Measurements from ENCODE around the gene PCDHGA4. TPM values are rescaled to one million over a fixed set of nuclear protein-coding genes. Genes with fewer than 3 reads are reported as not detected.

The PCDHGA4 gene
- 1.3 and 6.1 TPM in 2 replicates for total RNA-seq

DNA sequence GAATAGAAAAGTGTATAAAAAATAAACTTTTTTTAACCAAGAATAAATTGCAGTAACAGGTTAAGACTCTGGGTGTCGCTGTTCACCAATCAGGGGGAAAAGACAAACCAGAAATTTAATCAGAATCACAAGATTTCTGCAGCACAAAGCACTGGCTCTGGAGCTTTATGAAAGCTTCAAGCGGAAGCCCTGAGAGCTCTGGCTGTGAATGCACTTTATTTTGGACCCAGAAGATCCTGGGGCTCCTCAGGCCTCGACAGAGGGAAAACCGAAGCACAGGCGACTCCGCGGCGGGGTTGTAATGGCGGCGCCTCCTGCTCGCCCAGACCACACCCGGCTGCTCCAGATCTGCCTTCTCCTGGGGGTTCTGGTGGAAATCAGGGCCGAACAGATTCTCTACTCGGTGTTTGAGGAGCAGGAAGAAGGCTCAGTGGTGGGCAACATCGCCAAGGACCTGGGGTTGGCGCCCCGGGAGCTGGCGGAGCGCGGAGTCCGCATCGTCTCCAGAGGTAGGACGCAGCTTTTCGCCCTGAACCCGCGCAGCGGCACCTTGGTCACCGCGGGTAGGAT is at the start of gene PCDHGA4:
TSS of gene PCDHGA4 (plus strand) at position 122 of the 570 bp plus-strand sequence. CDS start at position 209, 87 bp downstream.

DNA sequence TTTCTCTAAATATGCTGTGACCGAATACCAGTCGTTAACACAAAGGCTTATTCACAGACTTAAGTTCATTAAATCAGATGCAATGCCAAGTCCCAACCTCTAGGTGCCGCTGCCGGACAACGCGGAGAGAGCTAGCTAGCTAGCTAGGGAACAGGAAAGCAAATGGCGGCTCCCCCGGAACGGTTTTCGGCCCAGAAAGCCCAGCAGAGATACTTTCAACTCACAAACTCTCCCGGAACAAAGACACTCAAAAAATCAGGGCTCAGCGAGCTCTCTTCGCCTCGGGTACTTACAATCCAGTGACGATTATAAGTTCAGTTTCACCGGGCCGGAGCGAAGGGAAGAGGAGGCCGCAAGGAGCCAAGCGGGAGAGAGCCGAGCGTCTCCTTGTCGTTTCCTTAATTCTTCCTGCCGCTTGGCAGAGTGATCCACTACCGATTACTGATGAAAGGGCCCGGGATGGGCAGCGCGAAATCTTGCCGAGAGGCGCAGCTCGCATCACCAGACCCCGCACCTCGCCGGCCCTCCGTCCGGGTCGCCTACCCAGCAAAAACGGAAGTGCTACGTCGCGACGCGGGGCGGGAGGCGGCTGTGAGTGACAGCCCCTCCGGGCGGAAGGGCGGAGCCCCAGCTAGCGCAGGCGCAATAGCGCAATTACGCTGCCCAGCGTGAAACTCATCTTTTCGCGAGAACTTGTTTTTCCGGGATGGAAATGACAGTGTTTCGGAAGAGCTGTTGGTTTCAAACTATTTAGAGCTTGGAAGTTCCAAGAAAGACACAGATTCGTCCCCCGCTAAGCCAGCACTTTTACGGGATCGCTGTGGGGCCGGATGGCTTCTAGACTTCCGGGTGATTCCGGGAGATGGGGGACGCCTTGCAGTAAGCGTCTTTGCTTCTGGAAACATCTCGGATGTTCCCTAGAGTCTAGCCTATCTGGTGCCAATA is 34.3 kb upstream of the PCDHGA4 start, which contains the start of gene TAF7:
TSS of gene TAF7 (minus strand) at position 560 of the 945 bp plus-strand sequence. CDS start 740 bp downstream, outside the sequence.

DNA sequence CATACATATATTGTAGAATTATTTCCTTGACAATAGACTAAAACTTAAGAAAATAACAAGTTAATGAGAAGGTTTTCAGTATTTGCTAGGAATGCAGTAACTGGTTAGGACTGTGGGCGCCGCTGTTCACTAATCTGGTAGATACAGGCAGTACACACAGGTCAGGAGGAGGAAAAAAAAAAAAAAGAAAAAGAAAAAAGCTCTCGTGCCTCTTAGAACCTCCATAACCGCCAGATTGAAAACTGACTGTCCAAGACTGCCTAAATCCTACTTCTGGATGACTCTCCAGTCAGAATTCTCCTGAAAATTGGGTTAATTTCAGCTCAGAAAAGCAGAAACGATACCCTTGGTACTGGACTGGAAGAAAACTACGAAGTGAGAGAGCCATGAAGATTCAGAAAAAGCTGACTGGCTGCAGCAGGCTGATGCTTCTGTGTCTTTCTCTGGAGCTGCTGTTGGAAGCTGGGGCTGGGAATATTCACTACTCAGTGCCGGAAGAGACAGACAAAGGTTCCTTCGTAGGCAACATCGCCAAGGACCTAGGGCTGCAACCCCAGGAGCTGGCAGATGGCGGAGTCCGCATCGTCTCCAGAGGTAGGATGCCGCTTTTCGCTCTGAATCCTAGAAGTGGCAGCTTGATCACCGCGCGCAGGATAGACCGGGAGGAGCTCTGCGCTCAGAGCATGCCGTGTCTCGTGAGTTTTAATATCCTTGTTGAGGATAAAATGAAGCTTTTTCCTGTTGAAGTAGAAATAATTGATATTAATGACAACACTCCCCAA is 24.3 kb upstream of the PCDHGA4 start, which contains the start of gene PCDHGA1:
TSS of gene PCDHGA1 (plus strand) at position 216 of the 782 bp plus-strand sequence.

DNA sequence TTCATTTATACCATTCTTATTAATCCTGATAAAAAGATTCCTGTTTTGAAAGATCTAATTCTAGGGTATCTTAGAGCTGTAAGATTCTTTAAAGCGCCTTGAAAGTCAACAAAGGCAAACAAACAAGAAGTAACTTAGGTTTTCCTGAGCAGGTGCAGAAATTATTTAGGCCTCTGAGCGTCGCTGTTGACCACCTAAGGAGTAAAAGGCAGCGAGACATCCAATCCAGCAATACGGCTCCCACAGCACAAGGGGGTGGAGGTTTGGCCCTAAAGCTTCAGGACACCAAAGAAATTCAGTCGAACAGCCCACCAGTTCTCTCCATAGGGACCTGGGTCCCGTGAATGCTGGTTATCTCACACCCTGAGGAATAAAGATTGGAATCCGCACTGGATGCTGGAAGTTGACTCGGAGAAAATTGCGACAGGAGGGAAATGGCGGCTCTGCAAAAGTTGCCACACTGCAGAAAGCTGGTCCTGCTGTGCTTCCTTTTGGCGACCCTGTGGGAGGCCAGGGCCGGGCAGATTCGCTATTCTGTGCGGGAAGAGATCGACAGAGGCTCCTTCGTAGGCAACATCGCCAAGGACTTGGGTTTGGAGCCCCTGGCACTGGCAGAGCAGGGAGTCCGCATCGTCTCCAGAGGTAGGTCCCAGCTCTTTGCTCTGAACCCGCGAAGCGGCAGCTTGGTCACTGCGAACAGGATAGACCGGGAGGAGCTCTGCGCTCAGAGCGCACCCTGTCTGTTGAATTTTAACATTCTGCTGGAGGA is 16.1 kb upstream of the PCDHGA4 start, which contains the start of gene PCDHGA2:
TSS of gene PCDHGA2 (plus strand) at position 223 of the 769 bp plus-strand sequence.

DNA sequence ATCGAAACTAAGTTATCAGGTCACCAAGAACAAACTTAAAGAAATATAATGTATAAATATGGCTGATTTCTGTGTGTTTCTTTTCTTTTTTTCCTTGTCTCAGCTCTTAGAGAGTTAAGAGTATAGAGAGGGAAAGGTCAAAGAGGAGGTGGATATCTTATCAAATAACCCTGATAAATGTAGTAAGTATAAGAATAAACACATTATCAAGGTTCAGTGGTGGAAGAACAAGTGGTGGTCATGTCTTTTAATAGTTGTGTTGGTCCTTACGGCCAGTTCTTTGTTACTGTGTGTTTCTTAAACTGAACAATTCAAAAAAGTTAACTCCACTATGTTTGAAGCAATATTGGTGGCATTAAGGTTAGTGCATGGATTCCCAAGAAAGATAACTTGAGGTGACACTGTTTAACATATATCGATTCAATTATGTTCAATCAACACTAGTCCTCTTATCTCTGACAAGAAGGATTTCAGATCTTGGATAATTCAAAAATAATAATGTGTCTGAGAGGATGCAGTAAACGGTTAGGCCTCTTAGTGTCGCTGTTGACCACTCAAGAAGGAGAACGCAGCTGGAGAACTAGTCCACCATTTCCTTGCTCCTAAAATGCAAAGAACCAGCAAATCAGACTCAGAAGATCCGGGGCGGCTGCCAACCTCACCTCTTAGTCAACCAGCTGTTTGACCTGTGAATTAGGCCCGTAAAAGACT is 11.4 kb upstream of the PCDHGA4 start, which contains the start of gene PCDHGA3:
TSS of gene PCDHGA3 (plus strand) at position 588 of the 711 bp plus-strand sequence. CDS start 205 bp downstream, outside the sequence.

DNA sequence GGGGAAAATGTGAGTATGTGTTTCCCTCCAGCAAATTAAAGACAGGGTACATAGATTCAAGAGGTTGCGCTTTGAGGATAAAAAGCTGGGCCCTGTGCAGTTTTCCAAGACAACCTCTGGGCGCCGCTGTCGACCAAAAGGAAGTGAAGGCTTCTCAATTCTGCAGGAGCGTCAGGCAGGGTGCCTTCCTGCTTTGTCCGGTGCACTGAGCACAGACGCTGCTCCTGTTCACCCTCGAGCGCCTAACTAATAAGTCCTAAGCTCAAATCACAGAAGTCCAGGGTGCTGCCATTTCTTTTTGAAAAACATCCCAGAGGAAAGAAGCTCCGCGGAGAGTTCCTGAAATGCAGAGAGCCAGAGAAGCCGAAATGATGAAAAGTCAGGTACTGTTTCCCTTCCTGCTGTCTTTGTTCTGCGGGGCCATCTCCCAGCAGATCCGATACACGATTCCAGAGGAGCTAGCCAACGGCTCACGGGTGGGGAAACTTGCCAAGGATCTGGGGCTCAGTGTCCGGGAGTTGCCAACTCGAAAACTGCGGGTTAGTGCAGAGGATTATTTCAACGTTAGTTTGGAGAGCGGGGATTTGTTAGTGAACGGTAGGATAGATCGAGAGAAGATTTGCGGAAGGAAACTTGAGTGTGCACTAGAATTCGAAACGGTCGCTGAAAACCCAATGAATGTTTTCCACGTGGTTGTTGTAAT is 4.8 kb upstream of the PCDHGA4 start, which contains the start of gene PCDHGB1:
TSS of gene PCDHGB1 (plus strand) at position 183 of the 703 bp plus-strand sequence. CDS start at position 345, 162 bp downstream.

DNA sequence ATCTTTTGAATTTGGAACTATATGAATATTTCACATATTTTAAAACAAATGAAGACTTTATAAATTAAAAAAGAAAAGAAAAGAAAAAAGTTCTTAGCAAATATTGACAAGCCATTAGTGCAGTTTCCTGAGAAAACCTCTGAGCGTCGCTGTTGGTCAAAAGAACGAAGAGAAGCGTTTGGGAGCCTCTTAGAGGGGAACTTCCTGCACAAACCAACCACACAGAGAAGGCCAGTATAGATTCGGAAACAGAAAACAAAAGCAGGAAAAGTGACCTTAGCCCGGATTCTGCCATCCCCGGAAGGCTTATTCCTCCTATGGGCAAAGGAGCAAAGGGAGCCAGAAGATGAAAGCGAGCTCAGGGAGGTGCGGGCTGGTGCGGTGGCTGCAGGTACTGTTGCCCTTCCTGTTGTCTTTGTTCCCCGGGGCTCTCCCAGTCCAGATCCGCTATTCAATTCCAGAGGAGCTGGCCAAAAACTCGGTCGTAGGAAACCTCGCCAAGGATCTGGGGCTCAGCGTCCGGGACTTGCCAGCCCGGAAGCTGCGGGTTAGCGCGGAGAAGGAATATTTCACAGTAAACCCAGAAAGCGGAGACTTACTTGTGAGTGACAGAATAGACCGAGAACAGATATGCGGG is 5.1 kb downstream of the PCDHGA4 start, which contains the start of gene PCDHGB2:
TSS of gene PCDHGB2 (plus strand) at position 205 of the 637 bp plus-strand sequence. CDS start at position 347, 142 bp downstream.

DNA sequence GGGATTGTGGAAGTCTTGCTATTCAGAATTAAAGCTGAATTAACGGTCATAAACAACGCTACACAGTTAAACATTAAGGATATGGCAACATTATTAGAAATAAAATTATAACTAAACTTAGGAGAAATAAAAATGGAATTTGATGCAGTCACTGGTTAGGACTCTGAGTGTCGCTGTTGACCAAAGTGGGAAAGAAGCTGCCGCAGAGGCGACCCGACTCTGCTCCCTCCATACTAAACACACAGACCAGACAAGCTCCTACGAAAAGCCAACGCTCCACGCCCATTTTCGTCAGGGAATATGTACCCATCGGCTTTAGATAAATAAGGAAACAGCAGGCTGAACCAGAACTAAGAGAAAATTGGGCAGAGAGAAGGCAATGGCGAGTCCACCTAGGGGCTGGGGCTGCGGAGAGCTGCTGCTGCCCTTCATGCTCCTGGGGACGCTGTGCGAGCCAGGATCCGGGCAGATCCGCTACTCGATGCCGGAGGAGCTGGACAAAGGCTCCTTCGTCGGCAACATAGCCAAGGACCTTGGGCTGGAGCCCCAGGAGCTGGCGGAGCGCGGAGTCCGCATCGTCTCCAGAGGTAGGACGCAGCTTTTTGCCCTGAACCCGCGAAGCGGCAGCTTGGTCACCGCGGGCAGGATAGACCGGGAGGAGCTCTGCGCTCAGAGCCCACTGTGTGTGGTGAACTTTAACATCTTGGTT is 9.3 kb downstream of the PCDHGA4 start, which contains the start of gene PCDHGA5:
TSS of gene PCDHGA5 (plus strand) at position 211 of the 709 bp plus-strand sequence. CDS start at position 380, 169 bp downstream.

DNA sequence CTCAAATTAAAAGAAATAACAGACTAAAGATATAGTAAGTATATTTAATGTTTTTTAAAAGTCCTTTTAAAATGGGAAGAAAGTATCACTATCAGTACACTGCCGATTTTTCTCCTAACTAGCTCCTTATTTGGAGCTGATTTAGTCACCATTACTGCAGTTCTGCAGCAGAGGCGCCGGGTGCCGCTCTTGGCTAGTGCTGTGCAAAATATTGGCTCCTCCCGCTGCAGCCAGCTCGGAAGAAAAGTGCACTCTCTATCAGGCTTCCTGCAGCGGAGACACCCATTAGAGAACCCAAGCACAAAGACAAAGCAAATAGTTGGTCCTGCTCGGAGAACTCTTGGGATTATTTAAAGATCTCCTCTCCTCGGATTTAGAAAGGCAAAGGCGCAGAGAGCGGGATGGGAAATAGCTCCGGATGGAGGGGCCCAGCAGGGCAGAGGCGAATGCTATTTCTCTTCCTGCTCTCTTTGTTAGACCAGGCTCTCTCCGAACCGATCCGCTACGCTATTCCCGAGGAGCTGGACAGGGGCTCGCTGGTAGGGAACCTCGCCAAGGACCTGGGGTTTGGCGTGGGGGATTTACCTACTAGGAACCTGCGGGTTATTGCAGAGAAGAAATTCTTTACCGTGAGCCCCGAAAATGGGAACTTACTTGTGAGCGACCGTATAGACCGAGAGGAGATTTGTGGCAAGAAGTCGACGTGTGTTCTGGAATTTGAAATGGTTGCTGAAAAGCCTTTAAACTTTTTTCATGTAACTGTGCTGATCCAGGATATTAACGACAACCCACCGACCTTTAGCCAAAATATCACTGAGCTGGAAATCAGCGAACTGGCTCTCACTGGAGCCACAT is 15.4 kb downstream of the PCDHGA4 start, which contains the start of gene PCDHGB3:
TSS of gene PCDHGB3 (plus strand) at position 249 of the 855 bp plus-strand sequence. CDS start at position 402, 153 bp downstream.

DNA sequence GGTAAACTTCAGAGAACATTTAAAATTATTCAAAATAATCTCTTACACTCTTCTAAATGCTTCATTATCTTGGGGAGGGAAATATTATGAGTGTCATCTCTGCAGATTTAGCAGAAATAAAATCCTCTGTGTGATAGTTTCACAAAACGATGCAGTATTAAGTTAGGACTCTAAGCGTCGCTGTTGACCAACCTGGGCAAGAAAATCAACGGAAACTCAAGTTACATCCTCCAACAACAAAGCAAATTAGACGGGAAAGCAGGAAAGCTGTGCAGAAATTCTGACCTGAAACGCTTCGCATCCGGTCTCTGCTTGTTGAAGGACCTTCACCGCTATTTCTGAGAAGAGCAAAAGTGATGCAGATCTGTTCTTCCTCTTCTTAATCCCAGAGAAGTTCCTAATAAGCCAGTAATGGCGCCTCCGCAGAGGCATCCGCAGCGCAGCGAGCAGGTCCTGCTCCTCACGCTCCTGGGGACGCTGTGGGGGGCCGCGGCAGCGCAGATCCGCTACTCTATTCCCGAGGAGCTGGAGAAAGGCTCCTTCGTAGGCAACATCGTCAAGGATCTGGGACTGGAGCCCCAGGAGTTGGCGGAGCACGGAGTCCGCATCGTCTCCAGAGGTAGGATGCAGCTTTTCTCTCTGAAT is 19.0 kb downstream of the PCDHGA4 start, which contains the start of gene PCDHGA6:
TSS of gene PCDHGA6 (plus strand) at position 219 of the 645 bp plus-strand sequence. CDS start at position 412, 193 bp downstream.

DNA sequence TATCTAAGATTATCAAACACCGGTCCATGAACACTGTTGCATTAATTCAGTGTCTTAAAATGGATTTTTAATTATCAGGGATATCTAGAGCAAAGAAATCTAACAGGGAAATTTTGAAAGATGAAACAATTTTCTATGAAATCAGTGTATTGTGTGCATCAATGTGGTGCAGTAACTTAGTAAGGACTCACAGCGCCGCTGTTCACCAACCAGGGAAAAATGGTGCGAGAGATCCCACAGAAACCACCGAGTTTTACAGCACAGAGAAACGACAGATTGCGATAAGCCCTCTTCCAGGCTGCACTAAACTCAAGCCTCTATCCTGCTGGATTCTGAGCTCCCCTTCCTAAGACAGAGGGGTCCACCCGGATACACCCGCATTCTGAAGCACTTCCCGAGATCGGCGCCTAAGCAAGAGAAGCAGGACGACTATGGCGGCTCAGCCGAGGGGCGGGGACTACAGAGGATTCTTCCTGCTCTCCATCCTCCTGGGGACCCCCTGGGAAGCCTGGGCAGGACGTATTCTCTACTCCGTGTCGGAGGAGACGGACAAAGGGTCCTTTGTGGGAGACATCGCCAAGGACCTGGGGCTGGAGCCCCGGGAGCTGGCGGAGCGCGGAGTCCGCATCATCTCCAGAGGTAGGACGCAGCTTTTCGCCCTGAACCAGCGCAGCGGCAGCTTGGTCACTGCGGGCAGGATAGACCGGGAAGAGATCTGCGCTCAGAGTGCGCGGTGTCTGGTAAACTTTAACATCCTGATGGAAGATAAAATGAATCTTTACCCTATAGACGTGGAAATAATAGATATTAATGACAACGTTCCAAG is 27.9 kb downstream of the PCDHGA4 start, which contains the start of gene PCDHGA7:
TSS of gene PCDHGA7 (plus strand) at position 274 of the 826 bp plus-strand sequence. CDS start at position 432, 158 bp downstream.

DNA sequence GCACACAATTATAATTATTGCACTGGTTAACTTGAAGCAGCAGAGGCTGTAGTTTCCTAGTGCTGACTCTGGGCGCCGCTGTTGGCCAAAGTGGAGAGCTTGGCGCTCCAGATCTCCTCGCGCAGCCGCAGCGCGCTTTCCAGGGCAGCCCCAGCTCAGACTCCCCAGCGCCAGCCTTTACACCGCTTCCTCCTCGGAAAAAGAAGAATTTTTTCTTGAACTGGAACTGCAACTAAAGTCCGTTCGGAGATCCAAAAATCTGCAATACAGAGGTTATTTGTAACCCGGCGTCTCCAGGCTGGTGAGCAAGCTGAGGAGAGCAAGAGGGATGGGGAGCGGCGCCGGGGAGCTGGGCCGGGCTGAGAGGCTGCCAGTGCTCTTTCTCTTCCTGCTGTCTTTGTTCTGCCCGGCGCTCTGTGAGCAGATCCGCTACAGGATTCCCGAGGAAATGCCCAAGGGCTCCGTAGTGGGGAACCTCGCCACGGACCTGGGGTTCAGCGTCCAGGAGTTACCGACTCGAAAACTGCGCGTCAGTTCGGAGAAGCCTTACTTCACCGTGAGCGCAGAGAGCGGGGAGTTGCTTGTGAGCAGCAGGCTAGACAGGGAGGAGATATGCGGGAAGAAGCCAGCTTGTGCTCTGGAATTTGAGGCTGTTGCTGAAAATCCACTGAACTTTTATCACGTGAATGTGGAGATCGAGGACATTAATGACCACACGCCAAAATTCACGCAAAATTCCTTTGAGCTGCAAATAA is 32.9 kb downstream of the PCDHGA4 start, which contains the start of gene PCDHGB4:
TSS of gene PCDHGB4 (plus strand) at position 142 of the 755 bp plus-strand sequence. CDS start at position 329, 187 bp downstream.

DNA sequence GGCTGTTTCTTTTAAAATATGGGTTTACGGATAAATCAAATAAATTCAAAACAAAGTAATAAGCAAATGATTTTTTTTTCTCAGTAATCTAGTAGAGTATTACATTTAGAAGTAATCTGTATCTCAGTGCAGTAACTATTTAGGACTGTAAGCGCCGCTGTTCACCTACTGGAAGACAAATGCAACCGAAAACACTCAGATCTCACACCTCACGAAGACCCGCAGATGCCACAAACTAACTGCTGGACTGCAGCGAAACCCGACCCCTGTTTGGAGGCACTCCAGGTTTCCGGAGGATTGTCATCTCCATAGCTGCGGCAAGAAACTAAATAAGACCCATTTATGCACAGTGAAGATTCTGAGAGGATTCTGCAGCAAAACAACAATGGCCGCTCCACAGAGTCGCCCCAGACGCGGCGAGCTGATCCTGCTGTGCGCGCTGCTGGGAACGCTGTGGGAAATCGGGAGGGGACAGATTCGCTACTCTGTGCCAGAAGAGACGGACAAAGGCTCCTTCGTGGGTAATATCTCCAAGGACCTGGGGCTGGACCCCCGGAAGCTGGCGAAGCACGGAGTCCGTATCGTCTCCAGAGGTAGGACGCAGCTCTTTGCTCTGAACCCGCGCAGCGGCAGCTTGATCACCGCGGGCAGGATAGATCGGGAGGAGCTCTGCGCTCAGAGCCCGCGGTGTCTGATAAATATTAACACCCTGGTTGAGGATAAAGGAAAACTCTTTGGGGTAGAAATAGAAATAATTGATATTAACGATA is 37.8 kb downstream of the PCDHGA4 start, which contains the start of gene PCDHGA8:
TSS of gene PCDHGA8 (plus strand) at position 205 of the 770 bp plus-strand sequence. CDS start at position 386, 181 bp downstream.

